MCF 10A (cell line): ENCODE results near the gene NLRC5. TPM values are rescaled to one million over a fixed set of nuclear protein-coding genes. Genes with fewer than 3 reads are reported as not detected.

Source experiments
- BruUV-seq: library from RNA; stranded (reverse); fragments of 400-500 nt; replicated peaks from 2 replicates; lab custom pipeline; 2021; lab: Mats Ljungman, UMichigan
- CTCF ChIA-PET: fragments of 300-600 bp; sonication (Branson Sonifier 250); formaldehyde crosslinking; extraction: SDS; loops from one replicate; lab custom pipeline; 2021; ENCODE audit warnings: antibody characterized with exemption, inconsistent platforms; lab: Yijun Ruan, JAX
- POLR2A ChIA-PET: fragments of 300-600, 350-650 bp; sonication (Branson Sonifier 250); formaldehyde crosslinking; extraction: SDS; loops from one replicate; lab custom pipeline; 2020; ENCODE audit warnings: antibody characterized with exemption, inconsistent platforms; lab: Yijun Ruan, JAX
- DNase-seq: peaks from one replicate; pipeline ENCODE4 v3.0.0-alpha.2; 2018; ENCODE audit not compliant: unreplicated experiment
- H3K27ac Mint-ChIP-seq: one replicate; pipeline ENCODE4 v1.8.0; 2022; ENCODE audit warnings: mild to moderate bottlenecking, low read depth, mixed read lengths; ENCODE audit not compliant: unreplicated experiment
- H3K27me3 Mint-ChIP-seq: one replicate; pipeline ENCODE4 v1.8.0; 2022; ENCODE audit warnings: mixed read lengths; ENCODE audit not compliant: insufficient read depth, unreplicated experiment
- H3K36me3 Mint-ChIP-seq: one replicate; pipeline ENCODE4 v1.8.0; 2022; ENCODE audit warnings: mild to moderate bottlenecking, moderate library complexity, mixed read lengths; ENCODE audit not compliant: insufficient read depth, unreplicated experiment
- H3K4me1 Mint-ChIP-seq: one replicate; pipeline ENCODE4 v1.8.0; 2022; ENCODE audit warnings: mixed read lengths; ENCODE audit not compliant: insufficient read depth, unreplicated experiment
- H3K4me3 Mint-ChIP-seq: one replicate; pipeline ENCODE4 v1.8.0; 2022; ENCODE audit warnings: mild to moderate bottlenecking, moderate library complexity, mixed read lengths; ENCODE audit not compliant: unreplicated experiment
- H3K9me3 Mint-ChIP-seq: one replicate; pipeline ENCODE4 v1.8.0; 2022; ENCODE audit warnings: mixed read lengths; ENCODE audit not compliant: unreplicated experiment
- CTCF ChIP-seq: fragments of 200-600 bp; IDR thresholded peaks from one replicate; pipeline ENCODE4 v1.8.0; 2022; ENCODE audit warnings: antibody characterized with exemption, mild to moderate bottlenecking; ENCODE audit not compliant: unreplicated experiment
- intact Hi-C: fragments of 100-400 bp; cut with micrococcal nuclease; formaldehyde crosslinking; loops from 2 replicates; pipeline ENCODE4 v1.14.1; 2022
- total RNA-seq: library from RNA; stranded (reverse); gene quantifications from 2 replicates; pipeline ENCODE4 v1.2.3, GENCODE V29; 2022

NLRC5 gene
- total RNA-seq, 1 experiment from 2014 or later = 8.0 TPM

GRCh38 chr16:56961851-56962281, 27.5 kb upstream of the NLRC5 start, which contains the start of gene CETP:
Gene CETP (plus strand): TSS chr16:56961950. CDS start chr16:56961980, 30 bp downstream.
- no peak for DNase-seq
- peaks cover 5% of the 10 kb centered on the region for H3K4me1 Mint-ChIP-seq
- no TSS peak for BruUV-seq
- TF ChIP-seq CTCF = no peak
- CTCF ChIA-PET = interaction anchor here (0.6 to 0.7 kb wide), 2 partner anchors 9 to 324 kb away, joined by 4 read pairs; no protein-coding TSS in a partner anchor
- H3K36me3 Mint-ChIP-seq = no peaks in the 10 kb centered on the region
- intact Hi-C loops = no loop called here
- H3K27me3 Mint-ChIP-seq = no peaks in the 10 kb centered on the region
- no peaks in the 10 kb centered on the region for H3K9me3 Mint-ChIP-seq
- no peak within 1 kb of the TSS for H3K4me3 Mint-ChIP-seq
- POLR2A ChIA-PET = interaction anchor here (0.8 to 1.1 kb wide), 2 partner anchors 15 to 30 kb away, joined by 3 to 5 read pairs; partner anchors contain the start of gene HERPUD1
- H3K27ac Mint-ChIP-seq = no peak within 1 kb of the TSS

DNA sequence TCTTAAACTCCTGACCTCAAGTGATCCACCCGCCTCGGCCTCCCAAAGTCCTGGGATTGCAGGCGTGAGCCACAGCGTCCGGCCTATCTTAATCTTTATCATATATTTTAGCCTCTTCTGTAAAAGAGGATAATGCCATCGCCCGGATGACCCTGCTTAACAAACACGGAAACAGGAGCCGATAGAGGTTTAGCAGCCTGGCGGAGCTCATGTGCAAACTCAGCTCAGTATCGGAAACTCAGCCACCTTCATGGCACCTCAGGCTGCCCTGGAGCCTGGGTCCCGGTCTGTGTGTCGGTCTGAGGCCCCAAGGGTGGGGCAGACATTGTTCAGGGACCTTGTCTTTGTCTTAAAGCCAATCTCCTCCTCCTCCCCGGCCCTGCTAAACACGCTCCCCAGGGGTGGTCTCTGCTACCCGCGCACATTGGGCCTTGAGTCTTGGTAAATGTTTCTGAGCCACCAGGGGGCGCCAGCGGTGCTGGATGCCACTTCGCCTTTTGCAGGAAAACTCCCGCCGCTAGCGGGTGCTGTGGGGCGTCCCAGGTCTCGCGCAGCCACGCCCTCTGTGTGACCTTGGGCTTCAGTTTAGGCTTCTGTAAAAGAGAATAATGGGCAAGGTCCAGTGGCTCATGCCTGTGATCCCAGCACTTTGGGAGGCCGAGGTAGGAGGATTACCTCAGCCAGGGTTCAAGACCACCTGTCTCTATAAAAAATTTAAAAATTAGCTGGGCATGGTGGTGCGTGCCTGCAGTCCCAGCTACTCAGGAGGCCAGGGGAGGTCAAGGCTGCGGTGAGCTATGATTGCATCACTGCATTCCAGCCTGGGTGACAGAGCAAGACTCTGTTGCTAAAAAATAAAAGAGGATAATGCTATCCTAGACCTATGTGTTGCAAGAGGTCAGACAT, 24.9 kb upstream of the NLRC5 start:
- TF ChIP-seq CTCF = peak; percentile 45
- H3K27me3 Mint-ChIP-seq = no peaks in the 10 kb centered on the region
- CTCF ChIA-PET = interaction anchor here (0.7 to 1.5 kb wide), 5 partner anchors 13 to 686 kb away, joined by 3 to 4 read pairs (median 3); no protein-coding TSS in a partner anchor
- H3K27ac Mint-ChIP-seq = no peak overlapping the region
- H3K4me1 Mint-ChIP-seq = peaks cover 5% of the 10 kb centered on the region
- POLR2A ChIA-PET = interaction anchor here (0.9 kb wide), 1 partner anchor 33 kb away, joined by 4 read pairs; no protein-coding TSS in a partner anchor
- H3K4me3 Mint-ChIP-seq = no peak overlapping the region
- DNase-seq = peak; percentile 59
- BruUV-seq = no TSS peak
- no peaks in the 10 kb centered on the region for H3K36me3 Mint-ChIP-seq
- no peaks in the 10 kb centered on the region for H3K9me3 Mint-ChIP-seq
- intact Hi-C loops = no loop called here

DNA sequence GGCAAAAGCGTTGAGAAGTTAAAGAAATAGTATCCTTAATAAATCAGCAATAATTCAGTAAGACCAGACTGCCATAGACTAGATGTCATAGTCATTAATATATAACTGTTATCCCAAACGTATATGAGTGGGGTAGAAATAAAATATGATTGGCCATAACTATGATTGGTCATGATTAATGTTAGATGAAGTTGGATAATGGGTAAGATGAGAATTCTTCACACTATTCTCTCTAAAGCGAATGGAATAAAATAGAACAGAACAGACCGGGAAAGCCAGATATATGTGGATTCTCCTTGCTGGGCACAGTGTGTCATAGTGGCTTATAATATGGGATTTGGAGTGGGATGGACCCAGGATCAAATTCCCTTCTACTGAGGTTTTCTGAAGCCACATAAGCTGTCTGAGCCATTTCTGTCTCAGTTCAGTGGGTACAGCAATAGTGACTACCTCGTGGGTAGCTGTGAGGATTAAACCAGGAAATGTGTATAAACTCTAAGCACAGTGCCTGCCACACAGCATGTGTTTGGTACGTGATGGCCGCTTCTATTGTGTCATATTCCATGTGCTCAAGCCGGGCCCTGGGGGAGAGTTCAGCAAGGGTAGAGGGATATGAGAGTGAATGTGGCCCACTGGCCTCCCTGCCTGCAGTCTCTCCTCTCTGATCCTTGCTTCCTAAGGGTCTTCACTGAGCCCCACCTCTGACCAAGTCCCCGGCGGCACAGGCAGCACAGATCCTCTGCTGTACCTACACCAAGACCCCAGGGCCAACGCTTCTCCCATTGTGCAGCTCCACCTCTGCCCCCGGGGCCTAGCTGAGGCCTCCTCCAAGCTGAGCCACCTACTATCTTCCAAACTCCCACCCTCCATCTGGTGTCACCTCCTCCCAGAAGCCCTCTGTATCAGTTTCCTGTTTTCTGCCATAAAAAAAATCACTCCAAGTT, 23.9 kb upstream of the NLRC5 start:
- no peak for TF ChIP-seq CTCF
- BruUV-seq = no TSS peak
- intact Hi-C loops = no loop called here
- H3K4me3 Mint-ChIP-seq = no peak overlapping the region
- H3K36me3 Mint-ChIP-seq = no peaks in the 10 kb centered on the region
- H3K27ac Mint-ChIP-seq = no peak overlapping the region
- H3K27me3 Mint-ChIP-seq = no peaks in the 10 kb centered on the region
- ChIA-PET CTCF (interaction anchor here (0.7 to 1.5 kb wide), 3 partner anchors 12 to 99 kb away, joined by 3 to 4 read pairs (median 3); no protein-coding TSS in a partner anchor), POLR2A (interaction anchor here (0.9 kb wide), 1 partner anchor 34 kb away, joined by 4 read pairs; no protein-coding TSS in a partner anchor)
- H3K9me3 Mint-ChIP-seq = no peaks in the 10 kb centered on the region
- peaks cover 5% of the 10 kb centered on the region for H3K4me1 Mint-ChIP-seq
- DNase-seq = no peak
